Measurements from ENCODE around the gene TMEM18.

TMEM18 gene

DNA sequence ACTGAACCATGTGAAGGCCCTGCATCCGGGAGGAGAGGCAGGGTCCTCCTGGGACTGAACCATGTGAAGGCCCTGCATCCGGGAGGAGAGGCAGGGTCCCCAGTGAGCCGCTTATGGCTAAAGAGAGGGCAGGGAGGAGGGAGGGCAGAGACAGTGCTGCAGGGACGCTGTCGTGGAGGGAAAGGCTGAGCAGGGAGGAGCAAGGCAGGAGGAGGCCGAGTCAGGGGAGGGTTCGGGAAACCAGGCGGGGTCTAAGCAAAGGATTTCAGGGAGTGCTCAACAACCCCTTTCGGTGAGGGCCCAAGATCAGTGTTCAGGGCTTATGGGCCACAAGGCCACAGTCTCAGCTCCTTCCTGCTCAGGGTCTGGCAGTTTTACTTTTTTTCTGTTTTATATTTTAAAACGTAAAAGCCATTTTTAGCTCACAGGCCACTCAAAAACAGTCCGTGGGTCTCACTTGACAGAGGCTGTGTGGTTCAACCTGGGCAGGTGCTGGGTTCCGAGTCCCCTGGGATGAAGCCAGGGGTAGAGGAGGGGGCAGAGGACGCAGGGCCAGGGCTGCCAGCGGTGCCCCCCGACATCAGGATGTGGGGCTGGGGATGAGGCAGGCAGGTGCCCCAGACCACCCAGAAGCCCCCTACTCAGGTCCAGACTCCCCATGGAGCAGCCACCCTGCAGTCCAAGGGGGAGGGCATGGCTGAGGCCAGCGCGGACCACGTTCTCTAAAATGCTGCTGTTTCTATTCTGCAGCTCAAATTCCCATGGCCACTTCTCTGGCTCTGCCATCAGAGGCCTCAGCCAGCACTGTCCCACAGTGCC lies 5.2 kb downstream of the TMEM18 start:
- DNase-seq = no peak

DNA sequence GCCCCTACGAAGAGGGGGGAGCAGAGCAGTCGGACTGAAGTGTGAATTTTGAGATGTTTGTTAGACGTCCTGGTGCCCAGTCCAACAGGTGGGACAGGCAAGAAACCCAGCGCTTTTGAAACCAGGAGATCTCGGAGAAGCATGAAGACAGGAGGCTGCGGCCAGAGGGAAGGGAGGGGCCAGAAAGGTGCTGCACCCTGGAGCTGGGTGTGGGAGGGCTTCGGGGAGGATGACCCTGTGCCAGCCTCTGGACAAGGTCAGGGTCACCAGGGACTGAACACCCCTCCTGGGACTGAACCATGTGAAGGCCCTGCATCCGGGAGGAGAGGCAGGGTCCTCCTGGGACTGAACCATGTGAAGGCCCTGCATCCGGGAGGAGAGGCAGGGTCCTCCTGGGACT lies 6.1 kb downstream of the TMEM18 start:
- no peak for DNase-seq

DNA sequence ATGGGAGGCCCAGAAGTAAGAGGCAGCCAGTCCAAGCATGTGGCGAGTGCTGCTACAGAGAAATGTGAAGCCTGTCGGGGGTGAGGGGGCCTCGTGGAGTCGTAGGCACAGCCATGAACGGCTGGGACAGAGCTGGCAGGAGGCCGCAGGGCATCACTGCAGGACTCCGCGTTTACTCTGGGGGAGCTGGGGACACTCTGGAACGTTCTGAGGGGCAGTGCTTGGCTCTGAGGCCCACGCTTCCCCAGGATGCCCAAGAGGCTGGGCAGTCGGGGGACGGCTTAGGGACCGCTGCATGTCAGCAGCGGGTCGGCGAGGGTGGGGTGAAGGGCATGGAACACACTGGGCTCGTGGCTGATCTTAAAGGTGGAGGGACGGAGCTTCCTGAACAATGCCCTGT lies 6.6 kb downstream of the TMEM18 start:
- no peak for DNase-seq

DNA sequence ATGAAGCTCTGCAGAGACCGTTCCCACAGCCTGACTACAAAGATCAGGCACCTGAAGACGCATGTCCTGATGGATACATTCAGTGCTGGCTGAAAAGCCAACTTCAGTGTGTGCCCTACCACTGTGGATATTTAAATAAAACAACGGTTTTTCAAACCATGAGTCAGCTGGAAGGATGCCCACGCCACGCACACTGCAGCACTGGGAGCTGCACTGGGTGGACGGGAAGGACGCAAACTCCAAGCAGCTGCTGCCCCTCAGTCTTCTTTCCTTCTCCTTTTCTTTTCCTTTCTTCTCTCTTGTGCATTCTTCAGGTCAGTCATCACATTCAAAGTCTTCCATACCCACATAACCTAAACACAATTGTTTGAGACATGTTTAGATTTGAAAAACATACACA lies 7.9 kb downstream of the TMEM18 start:
- no peak for DNase-seq

DNA sequence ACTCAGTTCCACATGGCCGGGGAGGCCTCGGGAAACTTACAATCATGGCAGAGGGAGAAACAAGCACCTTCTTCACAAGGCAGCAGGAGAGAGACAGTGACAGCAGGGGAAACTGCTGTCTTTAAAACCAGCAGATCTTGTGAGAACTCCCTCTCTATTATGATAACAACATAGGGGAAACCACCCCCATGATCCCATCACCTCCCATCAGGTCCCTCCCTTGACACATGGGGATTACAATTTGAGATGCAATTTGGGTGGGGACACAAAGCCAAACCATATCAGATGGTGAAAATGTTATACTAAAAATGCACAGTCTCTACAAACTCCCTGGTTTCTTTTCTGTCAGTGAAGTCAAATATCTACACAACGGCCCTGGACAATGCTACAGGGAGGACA lies 9.2 kb downstream of the TMEM18 start:
- no peak for DNase-seq

DNA sequence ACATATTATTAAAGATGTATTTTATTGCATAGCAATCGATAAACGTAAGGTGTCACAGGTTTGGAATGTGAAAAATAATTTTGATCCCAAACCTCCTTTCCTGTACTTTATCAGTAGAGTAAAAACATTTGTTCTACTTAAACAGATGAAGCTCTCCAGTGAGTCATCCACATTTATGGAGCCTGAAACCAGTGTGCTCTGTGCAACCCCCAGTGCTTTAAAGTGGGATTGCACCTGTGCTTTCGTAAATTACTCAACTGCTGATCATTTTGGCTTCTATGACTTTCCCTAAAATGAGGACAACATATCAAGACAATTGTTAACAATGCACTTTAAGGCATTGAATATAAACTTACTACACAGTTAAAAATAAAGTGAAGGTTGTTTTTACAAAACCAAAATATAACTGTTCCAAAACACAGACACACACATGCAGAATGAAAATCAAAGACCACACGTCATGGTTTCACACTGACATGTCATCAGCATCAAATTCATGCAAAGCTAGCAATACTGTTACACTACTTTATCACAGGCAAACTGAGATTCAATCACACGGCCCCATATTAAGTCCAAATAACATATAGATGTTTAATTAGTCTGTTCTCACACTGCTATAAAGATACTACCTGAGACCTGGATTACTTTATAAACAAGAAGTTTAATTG lies 9.7 kb downstream of the TMEM18 start:
- DNase-seq = no peak

DNA sequence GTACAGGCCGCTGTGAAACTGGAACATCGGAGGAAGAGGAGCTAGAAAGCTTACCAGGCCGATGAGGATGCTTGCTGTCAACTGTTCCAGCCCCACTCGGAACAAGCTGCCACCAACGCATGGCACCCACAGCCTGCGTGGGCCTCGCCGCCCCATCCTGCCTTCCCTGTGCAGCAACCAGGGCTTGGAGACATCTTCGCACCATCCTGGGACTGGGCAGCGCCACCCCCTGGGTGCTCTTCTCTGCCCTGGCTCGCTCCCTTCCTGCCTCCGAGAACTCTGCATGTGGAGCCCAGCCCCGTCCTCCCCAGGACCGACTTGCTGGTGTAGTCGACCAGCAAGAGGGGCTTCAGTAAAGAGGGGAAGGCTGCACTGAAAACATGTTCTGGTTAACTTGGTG lies 10.8 kb downstream of the TMEM18 start:
- DNase-seq = no peak

DNA sequence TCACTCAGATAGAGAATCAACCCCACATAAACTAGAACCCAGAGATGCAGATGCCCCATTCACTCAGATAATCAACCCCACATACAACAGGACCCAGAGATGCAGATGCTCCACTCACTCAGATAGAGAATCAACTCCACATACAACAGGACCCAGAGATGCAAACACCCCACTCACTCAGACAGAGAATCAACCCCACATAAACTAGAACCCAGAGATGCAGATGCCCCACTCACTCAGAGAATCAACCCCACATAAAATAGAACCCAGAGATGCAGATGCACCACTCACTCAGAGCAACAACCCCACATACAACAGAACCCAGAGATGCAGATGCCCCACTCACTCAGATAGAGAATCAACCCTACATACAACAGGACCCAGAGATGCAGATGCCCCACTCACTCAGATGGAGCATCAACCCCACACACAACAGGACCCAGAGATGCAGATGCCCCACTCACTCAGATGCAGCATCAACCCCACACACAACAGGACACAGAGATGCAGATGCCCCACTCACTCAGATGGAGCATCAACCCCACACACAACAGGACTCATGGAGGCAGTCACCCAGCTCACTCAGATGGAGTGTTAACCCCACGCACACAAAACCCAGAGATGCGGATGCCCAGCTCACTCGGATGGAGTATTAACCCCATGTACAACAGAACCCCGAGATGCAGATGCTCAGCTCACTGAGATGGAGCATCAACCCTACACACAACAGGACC lies 11.7 kb downstream of the TMEM18 start:
- no peak for DNase-seq

DNA sequence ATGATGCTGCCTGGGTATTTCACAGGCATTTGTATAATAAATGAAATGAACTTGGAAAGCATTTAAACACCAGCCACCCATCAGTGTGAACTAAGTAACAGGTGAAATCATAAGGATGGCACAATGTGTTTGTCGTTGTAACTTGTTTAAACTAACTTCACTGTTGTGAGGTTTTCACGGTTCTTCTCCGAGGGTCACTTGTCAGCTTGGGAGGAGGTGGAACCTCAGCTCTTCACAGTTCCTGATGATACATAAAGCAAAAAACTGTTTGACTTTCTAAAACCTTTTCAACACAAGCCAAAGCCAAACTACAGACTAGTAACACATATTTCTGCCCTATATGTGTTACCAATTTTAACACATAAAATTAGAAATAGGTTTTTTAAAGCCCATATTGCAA lies 13.1 kb downstream of the TMEM18 start:
- no peak for DNase-seq

DNA sequence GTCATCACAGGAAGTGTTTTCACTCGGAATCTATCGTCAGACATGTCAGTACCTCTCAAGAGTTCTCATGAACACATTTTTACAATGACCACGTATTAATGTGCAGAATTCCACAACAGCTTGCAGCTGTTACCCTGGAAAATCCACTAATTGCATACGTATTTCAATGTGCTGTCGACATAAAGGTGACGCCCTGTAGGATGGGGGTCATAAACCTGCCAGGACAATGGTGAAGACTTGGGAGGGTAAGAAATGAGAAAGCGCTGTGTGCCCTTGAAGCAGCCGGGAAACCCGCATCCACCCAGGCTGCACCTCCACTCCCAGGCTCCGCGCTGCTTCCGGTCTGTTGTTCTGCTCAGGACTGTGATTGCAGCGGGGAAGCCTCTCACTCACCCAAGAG lies 14.0 kb downstream of the TMEM18 start:
- DNase-seq = no peak

DNA sequence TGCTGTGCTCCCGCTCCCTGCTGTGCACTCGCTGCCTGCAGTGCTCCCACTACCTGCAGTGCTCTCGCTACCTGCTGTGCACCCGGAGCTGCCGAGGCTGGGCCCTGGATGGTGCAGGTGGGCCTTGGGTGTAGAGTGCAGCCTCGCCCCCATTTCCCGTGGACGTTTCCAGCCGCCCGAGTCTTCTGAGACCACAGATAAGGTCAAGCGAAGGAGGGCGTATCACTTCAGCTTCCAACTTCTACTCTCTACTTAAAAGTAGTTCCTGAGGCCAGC lies 15.9 kb downstream of the TMEM18 start:
- no peak for DNase-seq

DNA sequence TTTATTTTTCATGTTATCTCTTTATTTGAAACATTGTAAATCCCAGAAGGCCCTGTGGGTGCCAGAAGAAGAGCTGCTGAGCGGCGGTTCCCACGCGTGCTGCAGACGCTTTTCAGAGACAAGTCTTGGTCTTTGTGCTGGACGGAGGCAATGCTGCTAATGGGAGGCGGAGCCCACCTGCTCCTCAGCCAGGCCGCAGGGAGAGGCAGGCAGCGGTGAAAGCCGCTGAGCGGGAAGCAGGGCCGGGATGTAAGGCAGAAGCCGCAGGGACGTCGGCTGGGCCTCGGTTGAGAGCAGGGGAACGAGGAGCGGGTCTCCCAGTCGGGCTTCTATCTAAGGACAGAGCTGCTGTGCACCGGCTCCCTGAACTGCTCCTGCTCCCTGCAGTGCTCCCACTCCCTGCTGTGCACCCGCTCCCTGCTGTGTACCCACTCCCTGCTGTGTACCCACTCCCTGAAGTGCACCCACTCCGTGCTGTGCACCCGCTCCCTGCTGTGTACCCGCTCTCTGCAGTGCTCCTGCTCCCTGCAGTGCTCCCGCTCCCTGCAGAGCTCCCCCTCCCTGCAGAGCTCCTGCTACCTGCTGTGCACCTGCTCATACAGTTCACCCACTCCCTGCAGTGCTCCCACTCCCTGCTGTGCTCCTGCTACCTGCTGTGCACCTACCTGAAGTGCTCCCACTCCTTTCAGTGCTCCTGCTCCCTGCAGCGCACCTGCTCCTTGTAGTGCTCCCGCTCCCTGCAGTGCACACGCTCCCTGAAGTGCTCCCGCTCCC lies 16.4 kb downstream of the TMEM18 start:
- no peak for DNase-seq

DNA sequence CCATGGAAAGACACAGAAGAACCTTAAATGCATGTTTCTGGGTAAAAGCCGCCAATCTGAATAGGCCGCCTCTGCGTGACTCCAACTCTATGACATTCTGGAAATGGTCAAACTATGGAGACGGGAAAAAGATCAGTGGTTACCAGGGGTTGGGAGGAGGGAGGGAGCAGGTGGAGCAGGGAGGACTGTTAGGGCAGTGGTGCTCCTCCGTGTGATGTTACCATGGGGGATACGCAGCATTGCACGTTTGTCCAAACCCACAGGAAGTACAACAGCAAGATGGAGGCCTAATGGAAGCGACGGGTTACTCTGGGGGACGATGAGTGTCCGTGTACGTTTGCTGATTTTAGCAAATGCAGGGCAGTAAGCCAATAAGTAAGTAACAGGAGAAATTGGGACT lies 17.2 kb downstream of the TMEM18 start:
- no peak for DNase-seq

DNA sequence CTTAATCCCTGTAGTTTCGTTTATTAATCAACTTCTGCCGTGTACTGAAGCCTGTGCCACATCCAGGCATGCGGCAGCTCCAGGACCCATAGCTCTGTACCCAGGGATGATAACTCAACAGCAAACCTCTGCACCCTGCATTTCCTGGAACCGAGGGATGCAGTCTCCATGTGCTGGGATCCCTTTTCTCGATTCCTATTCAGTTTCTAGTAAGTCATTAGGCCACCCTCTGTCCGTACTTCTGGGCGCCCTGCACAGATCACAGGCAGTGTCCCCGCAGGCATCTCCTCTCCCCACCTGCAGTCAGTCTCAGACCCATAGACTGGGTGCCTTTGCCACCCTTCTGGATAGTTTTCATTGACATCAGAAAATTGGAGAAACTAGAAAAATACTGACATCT lies 18.8 kb downstream of the TMEM18 start:
- DNase-seq = no peak

DNA sequence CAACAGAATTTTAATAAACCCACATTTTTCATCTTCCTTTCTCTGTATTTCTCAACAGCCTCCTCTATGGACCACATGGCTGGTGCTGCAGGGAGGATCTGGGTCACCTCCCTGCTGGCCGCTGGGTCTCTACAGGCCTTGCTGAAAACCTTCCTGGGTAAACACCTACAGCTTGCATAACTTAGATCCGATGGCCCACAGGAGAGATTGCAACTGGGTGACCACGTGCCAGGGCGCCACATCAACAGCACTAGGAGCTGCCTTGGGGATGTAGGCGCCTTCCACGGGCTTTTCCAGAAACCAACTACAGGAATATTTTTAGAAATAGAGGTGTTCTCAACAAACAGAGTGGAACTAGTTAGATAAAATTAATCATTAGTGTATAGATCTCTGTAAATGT lies 19.4 kb downstream of the TMEM18 start:
- no peak for DNase-seq

DNA sequence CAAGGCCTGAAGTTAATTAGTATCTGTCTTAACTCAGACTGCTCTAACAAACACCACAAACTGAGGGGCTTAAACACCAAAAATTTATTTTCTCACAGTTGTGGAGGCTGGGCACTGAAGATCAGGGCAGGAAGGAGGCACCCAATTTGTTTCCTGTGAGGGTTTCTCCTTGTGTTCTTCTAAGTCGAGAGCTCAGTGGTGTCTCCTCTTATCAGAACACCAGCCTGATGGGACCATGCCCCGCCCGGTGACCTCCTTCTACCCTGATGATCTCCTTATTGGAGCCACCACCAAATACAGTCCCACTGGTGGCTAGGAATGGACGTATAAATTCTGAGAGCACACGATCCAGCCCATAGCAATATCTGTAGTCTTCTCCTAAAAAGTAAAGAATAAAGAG lies 20.5 kb downstream of the TMEM18 start:
- DNase-seq = no peak

DNA sequence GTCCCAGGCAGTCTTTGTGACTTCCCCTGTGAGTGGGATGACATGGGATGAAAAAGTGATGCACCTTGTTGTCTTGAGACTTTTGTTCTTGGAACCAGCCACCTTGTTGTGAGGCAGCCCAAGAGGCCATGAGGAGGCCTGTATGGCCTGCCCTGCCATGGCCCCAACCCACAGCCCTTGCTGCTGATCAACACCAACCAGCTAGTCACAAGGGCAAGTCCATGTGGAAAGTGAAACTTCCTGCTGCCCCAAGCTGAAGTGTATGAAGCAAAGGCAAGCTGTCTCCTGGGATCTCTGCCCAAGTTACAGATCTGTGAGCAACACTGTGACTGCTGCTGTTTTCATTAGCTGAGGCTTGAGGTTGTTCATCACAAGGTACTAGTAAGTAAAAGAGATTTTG lies 21.6 kb downstream of the TMEM18 start:
- no peak for DNase-seq

DNA sequence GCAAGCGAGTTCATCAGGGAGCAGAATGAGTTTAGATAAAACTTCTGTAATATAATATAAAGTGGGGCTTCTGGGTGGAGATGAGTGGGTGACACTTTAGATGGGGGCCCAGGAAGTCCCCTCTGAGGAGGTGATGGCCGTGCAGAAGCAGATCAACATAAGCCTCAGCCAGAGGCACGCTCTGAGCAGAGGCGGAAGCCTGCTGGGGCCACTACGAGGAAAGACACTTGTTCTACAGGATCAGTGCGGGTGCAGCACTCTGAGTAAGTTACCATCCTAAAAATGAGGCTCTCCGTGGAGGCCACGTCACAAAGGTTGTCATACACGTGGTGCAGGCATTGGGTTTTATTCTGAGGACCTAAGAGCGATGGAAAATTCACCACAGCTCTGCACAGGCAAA lies 22.3 kb downstream of the TMEM18 start:
- no peak for DNase-seq

DNA sequence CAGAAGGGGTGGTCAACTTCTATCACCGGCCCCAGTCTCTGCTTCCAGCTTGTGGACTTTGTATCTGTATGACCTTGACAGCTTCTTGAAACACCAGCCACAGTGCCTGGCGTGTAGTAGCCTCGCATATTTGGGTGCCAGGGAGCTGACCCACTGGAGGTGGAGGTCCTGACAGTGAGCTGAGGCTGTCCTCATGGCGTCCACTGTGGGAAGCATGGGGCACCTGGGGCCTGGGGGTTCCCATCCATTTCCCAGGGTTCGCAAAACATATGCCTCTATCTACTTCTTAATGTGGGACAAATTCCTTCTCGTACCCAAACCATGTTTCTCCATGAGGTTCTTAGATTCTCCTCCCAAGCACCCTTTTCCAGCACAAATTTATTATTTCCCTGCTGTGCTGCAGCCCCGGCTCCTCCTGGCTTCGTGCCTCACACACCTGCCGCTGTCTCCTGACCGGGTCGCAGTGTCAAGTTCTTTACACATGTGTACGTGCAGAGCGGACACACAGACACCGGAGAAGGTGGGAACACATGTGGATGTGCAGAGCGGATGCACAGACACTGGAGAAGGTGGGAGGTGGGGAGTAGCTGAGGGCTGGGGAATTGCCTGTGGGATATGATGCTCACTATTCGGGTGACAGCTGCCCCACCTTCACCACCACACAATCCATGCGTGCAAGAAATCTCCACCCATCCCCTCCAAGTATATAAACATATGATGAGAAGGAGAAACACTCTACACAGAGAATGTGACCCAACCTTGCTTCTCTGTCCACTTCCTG lies 23.4 kb downstream of the TMEM18 start:
- DNase-seq = no peak

DNA sequence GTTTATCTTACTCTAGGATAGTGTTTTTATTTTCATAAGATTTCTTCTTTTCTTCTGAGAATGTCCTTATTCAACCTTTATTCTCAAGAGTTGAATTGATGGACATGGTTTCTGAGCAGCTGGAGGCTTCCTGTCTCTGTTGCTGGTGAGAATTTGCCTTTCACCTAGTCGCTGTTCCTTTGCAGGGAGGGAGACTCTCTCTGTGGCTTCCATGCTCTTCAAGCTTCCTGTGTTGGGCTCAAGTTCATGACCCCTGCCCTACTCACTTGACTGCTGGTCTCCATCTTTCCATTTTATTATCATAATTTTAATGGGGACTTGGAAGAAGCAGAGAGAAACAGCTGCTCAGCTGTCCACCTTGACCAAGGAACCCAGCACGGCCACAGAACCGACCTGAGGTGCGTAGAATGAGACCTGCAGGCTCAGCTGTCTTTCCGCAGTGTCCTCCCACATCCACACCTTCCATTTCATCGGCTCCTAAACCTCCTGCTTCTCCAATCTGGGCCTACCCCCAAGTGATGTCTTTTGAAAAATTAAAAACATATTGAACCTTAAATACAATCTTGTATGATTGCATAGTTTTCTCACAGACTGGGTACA lies 24.2 kb downstream of the TMEM18 start:
- no peak for DNase-seq

DNA sequence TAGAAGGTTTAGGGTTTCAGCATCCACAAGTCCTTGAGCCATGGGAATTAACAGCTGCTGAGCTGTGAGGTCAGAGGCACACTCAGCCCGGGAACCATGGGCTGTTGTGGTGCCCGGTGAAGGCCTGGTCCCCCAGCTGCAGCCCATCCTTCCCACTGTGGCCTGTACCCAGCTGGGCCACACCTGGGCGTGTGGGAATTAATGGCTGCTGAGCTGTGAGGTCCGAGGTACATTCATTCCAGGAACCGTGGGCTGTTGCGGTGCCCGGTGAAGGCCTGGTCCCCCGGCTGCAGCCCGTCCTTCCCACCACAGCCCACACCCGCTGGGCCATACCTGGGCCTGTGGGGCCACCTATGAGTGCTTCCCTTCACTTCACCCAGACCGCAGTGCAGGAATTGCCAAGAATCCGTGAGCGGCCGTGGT lies 25.2 kb downstream of the TMEM18 start:
- no peak for DNase-seq
